Measurements from ENCODE around the gene SMIM10.
"Not testable (repeated sequence)": the region's sequence is repeated elsewhere in the genome, so short reads cannot be mapped to it uniquely, and the experiment has no call there.

SMIM10 gene
- total RNA-seq = 0 reads per million in 2 donors

GRCh38 chrX:134990801-134991481 is at the start of gene SMIM10:
Gene SMIM10 (plus strand): TSS chrX:134990991. CDS start chrX:134991096, 105 bp downstream.
- no peak for DNase-seq

- DNase-seq = not testable (repeated sequence)
These were observed 44.4 kb upstream of the SMIM10 start for GRCh38 chrX:134946364-134946763.

GRCh38 chrX:134948333-134949241 is 42.2 kb upstream of the SMIM10 start:
- DNase-seq = no peak

GRCh38 chrX:134949271-134949670 is 41.5 kb upstream of the SMIM10 start:
- no peak for DNase-seq

GRCh38 chrX:134957836-134958235 is 33.0 kb upstream of the SMIM10 start:
- DNase-seq = no peak

GRCh38 chrX:134960366-134960765 is 30.4 kb upstream of the SMIM10 start:
- DNase-seq = not testable (repeated sequence)

- no peak for DNase-seq
These were observed 27.8 kb upstream of the SMIM10 start for GRCh38 chrX:134963041-134963440.

- no peak for DNase-seq
These were observed 21.1 kb upstream of the SMIM10 start for GRCh38 chrX:134969726-134970125.

- DNase-seq = no peak
These were observed 18.9 kb upstream of the SMIM10 start for GRCh38 chrX:134971926-134972325.

GRCh38 chrX:134975516-134975915 is 15.3 kb upstream of the SMIM10 start:
- DNase-seq = no peak

- no peak for DNase-seq
These were observed 8.9 kb upstream of the SMIM10 start for GRCh38 chrX:134981910-134982309.

- DNase-seq = no peak
These were observed 8.0 kb upstream of the SMIM10 start for GRCh38 chrX:134982748-134983147.

- no peak for DNase-seq
These were observed 5.3 kb upstream of the SMIM10 start for GRCh38 chrX:134985479-134985878.

- no peak for DNase-seq
These were observed 353 bp upstream of the SMIM10 start for GRCh38 chrX:134990475-134990800.

GRCh38 chrX:134997646-134998045 is 6.9 kb downstream of the SMIM10 start:
- DNase-seq = no peak

GRCh38 chrX:134998246-134998645 is 7.5 kb downstream of the SMIM10 start:
- DNase-seq = no peak

GRCh38 chrX:134999469-134999868 is 8.7 kb downstream of the SMIM10 start:
- no peak for DNase-seq

GRCh38 chrX:135000516-135000915 is 9.7 kb downstream of the SMIM10 start:
- DNase-seq = no peak

- DNase-seq = peak; percentile 83
These were observed 13.3 kb downstream of the SMIM10 start for GRCh38 chrX:135003876-135004623.

GRCh38 chrX:135006187-135006586 is 15.4 kb downstream of the SMIM10 start:
- no peak for DNase-seq

- no peak for DNase-seq
These were observed 18.3 kb downstream of the SMIM10 start for GRCh38 chrX:135009057-135009610.

GRCh38 chrX:135009838-135010237 is 19.0 kb downstream of the SMIM10 start:
- DNase-seq = no peak

GRCh38 chrX:135010921-135011320 is 20.1 kb downstream of the SMIM10 start:
- DNase-seq = no peak
